Mucosa of gallbladder (tissue), 1 donor: Measurements from ENCODE around the gene CMIP. TPM values are rescaled to one million over a fixed set of nuclear protein-coding genes. Genes with fewer than 3 reads are reported as not detected.

Experiments used
- DNase-seq: peaks from one replicate; pipeline ENCODE4 v3.0.0-alpha.2; 2020; ENCODE audit warnings: low spot score
- total RNA-seq: library from RNA; stranded (reverse); gene quantifications from one replicate; pipeline ENCODE4 v1.2.1, GENCODE V29; 2021
- donor health status: DM: no; HTN: no; CAD: no.

The CMIP gene
- total RNA-seq, 1 donor from 2014 or later = 95.5 TPM

DNA sequence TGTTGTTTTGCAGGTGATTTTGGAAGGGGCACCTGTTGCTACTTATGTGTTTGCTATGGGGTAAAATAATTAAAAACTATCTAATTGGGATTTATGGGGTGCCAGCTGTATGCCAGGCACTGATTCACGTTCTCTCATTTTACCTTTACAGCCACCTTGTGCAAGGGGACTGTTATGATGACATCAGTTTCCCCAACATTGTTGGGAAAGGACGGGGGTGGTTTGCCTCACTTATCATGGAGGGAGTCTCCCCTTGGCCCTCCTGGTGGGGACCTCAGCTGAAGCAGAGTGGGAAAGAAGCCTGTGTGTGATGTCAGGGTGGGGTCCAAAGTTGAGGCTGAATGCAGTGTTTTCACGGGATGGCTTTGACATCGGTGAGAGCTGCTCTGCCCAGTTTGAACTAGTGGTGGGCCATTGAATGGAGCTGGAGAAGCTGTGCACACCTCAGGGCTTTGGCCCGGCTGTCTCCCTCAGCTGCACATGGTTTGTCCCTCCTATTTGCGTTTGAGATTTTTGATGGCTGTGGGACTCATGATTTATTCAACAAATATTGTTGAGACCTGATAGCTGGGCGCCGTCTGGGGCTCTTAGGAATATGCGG lies 36.1 kb downstream of the CMIP start:
- DNase-seq = no peak

DNA sequence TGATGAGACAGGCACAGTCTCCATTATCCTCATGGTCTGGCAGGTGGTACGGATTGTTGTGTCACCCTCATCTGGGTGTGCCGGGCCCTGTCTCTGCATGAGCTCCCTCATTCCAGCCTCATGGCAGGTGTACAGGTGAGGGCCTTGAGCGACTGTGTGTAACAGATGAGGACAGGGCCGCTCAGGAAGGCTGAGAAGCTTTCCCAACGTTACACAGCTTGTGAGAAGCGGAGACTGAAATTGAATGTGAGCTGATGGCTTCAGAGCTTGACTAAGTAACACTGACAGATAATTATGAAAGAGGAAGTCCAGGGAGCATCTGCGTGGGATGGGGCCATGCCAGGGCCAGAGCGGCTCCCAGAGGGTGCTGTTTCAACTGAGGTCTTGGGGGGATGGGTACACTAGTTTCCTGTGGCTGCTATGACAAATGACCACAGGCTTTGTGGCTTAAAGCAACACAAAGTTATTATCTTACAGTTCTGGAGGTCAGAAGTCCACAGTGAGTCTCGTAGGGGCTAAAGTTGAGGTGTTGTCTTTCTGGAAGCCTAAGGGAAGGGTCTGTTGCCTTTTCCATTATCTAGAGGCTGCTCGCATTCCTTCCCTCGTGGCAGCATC lies 36.7 kb downstream of the CMIP start:
- peak; percentile 68 for DNase-seq

DNA sequence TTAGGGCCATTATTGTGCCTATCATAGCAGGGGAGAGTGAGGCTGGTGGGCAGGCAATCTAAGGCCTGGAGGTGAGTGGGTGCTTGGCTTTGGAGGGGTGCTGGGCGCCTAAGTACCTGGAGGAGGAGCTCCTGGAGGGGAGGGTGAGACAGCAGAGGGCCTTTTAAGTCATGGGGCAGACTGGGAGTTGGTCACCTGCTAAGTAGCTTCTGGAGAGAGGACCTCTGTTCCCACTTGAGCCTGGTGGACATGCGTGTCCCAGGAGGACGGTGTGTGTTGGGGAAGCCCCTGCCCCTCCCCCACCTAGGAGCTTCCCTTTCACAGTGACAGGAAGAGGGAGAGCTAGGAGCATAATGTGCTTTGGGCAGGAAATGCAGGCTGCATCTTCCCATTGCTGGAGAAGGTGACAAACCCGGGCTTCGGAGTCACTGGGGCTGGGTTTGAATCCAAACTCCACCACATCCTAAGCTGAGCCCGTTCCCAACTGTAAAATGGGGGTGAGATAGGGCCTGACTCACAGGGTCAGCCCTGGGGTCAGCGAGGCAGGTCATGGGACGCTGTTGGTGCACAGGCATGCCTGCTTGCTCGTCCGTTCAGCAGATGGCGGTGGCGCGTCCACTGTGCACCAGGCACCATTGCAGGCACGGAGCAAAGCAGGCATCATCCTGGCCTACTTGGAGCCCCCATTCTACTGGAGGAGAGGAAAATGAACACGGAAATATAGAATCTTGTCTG lies 37.9 kb downstream of the CMIP start:
- no peak for DNase-seq

DNA sequence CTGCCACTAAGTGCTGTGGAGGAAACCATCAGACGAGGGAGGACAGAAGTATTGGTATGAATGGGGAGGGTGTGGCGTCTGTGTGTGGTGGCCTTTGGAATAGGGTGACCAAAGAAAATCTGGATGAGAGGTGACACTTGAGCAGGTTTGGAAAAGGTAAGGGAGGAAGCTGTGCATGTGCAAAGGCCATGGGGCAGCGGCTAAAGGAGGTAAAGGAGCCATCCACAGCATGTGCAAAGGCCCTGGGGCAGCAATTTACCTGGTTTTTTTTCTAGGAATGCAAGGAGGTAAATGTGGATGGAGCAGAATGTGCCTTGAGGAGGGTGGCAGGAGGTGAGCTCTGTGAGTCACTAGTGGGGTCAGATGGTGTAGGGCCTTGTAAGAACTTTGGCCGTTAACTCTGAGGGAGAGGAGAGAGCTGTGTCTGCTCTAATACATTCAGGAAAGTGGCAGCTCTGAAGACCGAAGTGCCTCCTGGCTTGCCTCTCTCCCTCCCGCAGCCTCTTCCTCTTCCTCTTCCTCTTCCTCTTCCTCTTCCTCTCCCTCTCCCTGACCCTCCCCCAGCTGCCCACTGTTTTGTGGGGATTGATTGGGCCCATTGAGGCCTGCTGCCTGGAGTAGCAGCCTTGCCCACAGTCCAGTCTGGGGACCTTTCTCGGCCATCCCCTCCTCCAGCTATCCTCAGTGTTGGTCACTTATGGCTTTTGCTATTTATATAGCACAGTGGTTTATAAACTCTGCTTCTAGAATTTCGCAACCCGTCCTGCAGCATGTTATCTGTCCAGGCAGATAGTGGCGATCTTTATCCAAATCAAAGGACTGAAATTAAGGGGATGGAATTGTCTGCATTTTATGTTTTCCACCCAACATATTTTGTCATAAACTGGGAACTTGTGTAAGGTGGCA lies 38.7 kb downstream of the CMIP start:
- DNase-seq = no peak

DNA sequence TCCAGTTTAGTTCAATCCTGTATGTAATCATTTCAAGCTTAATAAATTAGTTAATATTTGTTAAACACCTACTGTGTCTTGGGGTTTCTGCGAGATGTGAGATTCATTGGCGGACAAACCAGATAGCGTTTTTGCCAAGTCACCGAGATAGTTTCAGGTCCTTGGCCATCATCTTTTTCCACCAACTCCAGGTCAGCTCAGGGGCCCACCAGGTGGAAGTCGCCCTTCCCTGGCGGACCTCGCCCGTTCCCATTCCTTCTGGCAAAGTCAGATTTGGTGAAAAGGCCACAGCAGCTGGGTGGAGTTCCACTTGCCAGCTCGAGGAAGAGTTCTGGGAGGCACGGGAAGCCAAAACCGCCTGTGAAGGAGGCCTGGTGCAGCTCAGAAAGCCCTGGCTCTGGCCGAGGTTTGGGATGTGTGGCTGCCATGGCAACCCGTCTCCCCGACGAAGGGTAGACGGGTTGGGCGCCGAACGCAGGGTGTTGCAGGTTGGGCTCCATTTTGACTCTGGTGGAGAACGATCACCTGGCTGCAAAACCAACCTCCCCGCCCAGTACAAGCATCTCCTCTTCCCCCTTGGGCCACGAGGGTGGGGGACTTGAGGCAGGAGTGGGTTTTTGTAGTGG lies 39.5 kb downstream of the CMIP start:
- no peak for DNase-seq

DNA sequence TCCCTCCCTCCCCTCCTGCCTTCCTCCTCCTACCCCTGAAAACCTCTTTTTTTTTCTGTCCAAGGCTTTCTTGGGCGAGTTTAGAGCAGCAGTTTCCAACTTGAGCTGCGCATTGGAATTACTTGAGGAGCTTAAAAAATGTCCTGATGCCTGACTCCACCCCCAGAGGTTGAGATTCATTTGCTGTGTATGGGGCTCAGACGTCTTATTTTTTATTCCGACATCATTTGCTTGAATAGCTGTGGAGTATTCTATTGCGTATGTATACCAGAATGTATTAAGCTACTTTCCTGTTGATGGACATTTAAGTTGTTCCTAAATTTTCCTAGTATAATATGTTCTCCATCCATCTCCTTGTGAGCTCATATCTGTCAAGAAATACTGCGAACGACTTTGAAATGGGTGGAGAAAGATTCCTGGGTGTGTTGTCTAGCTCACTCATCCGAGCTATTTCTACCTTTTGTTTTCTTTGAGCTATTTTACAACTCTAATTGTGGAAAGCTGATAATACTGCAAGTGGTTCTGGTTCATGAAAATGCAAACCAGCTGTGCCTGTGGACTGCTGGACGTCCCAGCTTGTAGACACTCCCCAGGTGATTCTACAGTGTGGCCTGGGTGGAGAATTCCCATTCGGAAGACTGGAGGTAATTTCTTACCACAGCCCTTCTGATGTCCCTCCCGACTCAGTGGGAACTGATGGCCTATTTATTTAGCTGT lies 40.5 kb downstream of the CMIP start:
- no peak for DNase-seq

DNA sequence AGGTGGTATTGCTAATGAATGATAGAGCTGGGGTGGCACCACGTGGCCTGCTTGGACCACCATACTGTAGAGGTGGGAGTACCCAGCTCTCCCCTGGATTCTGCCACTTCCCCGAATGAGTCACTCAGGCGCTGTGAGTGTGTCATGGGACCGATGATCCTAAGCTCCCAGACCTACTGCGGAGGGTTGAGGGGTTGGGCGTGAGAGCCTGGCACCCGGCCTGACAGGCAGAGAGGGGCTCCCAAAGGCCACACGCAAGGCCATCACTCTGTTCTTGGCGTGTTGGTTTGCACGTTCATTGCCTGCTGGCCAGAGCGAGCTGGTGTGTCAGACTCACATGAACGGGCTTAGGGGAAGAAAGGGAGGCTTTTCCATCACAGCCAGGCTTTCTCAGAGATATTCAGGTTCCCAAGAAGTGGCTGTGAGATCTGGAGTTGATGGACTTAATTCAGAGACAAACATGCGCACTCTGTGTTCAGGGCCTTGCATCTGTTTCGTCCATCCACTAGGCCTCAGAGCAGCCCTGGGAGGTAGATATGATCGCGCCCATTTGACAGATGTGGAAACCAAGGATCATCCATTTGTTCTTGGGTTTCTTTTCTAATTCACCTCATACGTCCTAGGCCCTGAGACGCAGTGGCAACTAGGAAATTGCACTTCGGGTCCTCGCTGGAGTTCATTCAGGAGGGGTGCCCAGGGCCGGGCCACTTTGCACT lies 41.4 kb downstream of the CMIP start:
- no peak for DNase-seq

DNA sequence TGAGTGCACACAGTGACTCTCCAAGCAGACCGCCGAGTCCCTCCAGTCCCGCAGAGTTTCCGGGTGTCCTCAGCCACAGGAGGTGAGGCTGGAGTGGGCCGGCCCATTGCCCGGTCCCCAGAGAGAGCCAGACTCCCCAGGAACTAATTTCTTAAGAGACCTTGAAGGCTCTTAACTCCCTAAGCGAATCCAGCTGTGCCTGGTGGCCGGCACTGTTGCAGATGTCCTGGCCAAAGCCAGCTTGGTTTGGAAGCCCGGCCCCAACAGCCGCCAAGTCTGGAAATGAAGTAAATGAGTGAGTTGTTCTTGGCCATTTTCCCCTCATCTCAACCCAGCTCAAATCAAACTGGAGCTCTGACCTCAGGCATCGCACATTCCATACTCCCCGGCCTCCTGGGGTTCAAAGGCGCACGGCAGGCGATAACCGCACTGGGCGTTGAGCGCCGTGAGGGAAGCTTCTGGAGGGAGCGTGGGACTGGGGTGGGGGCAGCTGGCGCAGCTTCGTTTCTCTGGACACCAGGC lies 42.0 kb downstream of the CMIP start:
- no peak for DNase-seq

DNA sequence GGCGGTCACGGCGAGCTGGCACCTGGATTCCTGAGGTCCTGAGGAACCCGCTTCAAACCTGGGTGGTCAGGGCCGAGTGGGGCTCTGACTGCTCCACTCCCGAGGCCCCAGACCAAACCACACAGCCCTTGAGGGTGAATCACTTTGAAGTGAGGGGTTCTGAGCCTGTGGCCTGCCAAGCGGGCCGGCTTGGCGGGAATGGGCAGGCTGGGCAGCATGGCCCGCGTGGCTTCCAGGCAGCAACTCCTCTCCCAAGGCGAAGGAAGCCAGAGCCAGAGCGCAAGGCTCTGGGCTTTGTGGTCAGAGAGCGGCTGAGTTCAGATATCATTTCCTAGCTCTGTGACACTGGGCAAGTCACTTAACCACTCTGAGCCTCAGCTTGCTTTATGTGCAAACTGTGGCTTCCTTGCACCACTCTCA lies 42.7 kb downstream of the CMIP start:
- no peak for DNase-seq

DNA sequence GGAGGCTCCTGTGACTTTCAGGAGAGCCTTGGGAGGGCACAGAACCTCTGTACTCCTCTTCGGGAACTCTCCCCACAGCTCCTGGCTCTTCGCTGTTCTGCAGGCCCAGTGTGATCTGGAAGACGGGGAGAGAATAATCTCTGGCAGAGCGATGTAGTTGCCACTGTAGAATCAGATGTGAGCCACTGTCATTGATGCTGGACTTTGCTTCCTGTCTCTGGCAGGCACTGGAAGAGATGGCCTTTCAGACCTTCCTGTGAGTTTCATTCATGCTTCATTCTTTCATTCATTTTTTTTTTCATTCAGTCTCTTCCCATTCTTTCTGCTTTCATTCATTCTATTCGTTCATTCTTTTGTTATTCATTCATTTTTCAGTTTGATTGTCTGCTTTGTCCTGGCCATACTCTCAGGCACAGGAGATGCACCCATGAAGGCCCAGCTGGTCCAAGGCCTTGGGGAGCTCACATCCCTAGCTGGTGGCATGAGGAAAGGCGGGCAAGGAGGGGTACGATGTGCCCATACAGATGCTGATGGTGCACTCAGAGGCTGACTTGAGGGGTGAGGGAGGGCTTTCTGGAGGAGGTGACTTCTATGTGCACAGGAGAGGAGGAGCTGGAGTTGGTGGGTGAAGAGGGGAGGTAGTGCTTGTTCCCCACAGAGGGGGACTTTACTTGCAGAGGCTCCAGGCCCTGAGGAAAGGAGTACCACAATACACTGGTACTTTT lies 44.2 kb downstream of the CMIP start:
- DNase-seq = no peak

DNA sequence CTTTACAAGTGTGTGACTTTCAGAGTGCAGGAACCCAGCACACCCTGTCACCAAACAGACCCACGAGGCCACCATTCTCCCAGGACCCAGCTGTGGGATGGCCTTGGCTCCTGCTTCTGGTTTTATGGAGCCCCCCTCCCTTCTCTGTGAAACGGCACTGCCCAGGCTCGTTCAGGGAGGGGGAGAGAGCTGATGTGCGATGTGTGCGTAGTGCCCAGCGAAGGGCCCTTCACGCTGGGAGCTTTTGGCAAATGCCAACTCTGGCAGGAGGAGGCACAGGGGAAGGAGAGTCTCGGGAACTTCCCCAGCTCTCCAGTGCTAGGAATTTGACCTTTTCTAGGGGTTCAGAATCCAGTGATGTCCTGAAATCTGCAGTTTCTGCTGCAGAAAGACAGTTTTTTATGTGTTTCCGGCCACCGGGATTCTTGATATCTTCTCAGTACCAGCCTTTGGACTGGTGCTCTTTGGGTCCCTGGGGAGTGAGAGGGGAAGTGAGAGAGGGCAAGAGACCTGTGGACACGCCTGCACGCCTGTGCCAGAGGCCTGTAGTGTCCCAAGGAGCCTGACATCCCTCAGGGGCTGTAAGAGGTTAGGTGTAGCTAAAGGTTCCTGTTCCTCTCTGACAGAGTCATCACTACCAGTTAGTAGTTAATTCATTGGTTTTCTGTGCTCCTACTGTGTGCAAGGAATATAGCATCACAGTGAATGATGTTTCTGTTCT lies 45.1 kb downstream of the CMIP start:
- DNase-seq = no peak

DNA sequence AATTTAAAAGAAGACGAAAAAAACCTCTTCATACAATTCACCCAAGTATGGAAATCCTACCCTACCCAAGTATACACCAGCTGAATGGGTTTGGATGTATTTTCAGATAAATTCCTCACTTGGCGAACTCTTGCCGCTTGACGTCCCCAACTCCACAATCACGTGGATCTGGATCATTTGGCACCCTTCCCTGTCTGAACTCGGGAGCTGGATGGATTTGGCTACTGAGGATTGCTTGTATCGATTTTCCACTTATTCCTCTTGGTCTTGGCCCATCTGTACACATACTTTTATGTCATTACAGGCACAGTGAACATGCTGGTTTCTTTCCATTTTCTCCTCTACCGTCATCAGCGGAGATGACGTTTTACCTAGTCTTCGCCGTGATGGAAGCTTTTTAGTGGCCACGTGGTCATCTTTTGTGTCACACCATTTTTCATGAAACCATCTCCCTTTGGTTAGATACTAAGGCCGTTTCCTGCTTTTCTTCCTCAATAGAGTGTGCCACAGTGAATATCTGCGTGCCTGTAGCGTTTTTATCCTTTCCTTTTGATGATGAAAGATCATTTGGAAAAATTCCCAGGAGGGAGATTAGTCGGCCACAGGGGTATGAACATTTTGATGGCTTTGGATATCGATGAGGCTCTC lies 47.1 kb downstream of the CMIP start:
- no peak for DNase-seq

DNA sequence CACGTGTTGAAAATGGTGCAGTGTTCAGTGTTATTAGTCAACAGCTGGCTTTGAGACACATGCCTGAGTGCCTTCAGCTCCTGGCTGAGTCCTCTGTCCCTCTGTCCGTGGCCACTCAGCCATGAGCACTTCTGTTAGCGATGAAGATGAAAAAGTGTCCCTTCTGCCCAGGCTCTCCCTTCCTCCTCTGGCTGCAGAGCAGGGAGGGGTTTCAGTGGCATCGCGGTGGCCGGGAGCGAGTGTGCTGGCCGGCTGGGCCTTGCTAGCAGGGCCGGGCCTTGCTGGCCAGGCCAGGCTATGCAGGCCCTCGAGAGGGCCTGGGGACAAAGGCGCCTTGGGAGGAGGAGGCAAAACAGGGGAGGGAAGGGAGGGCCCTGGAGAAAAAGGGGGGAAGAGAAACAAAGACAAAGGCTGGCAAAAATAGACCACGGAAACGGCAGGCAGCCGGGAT lies 47.7 kb downstream of the CMIP start:
- DNase-seq = no peak

DNA sequence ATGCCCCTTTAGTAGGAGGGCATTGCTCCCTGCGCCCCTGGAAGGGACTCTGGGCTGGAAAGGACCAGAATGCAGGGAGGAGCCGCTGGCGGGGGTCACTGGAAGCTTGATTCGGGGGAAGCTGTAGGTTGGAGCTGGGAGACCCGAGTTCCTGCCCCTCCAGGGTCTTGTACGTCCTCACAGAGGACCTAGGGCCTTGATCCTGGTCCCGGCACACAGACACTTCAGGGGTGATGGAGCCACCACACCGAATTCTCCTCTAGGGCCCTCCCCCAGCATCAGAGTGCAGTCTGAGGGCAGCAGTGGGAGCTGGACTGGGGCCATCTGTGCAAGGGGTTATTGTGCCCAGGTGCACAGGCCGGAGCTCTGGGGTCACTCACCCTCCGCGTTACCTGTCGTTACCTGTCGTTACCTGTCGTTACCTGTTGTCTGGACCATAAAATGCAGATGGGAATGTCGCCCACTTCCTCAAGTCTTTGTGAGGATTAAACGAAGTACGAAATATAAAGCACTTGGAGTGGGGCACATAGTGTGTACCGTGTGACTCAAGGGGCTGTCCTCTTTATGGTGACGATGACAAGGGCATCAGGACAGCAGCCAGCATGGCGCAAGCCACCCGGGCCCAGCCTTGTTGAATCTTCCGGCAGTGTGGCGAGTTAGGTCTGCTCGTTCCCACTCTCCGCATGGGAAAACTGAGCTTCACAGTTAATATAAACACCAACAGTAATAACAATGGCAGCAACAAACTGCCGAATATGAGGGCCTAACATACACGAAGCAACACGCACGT lies 48.6 kb downstream of the CMIP start:
- no peak for DNase-seq

DNA sequence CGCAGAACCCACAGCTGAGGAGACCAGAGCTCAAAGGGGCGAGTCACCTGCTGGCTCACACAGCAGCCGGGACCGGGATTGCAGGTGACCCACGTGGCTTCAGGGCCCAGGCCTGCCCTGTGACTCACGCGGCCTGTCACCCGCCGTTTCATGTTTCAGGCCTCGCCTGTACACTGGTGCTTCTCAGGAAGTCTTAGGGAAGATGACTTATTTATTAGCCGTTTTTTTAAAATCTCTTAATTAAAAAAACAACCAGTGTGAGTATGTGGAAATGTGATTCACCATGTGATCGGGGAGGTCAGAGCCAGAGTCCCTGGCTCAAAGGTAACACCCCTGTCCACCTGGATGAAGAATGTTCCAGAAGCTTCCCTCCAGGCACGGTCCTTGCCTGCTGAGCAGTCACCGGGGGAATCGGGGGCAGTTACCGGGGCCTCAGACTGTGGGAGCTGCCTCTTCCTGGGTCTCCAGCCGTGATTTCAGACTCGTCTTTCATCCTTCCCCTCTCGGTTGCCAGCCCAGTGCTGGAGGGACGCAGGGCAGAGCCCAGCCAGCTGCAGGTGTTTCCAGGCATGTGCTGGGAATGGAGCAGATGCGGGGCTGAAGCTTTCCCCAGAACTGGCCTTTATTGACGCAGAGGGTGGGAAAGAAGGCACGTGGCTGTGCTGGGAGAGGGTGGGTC lies 49.3 kb downstream of the CMIP start:
- peak; percentile 79 for DNase-seq

DNA sequence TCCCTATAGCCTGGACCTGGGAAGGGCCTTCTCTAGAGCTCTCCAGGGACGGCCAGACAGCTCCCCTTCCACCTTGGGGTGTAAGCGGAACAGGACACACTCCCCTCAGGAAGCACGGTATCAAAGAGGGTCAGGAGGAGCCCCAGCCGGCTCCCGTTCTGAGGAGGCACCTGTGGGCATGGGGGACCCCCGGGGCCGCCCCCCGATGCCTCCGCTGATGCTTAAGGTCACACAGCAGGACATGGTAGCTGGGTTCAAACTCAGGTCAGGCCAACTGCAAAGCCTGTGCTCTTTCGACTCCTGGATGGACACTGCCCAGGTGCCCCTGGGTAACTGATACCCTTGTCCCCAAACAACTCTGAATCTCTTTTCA lies 49.8 kb downstream of the CMIP start:
- DNase-seq = no peak

DNA sequence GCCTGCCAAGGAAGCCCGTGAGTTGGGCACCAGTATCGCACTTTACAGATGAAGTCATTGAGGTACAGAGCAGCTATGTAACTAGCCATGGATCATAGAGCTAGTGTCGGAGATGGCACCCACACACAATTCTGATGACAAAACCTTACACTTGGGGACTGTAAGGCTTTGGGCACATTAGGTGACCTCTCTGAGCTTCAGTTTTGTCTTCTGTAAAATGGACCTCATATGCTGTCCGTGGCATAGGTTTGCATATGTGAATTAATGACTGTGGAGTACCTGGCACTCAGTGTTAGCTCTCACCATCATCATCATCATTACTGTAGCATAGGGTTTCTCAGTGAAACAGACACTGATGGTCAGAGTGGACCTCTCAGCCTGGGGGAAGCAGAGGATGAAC lies 50.3 kb downstream of the CMIP start:
- no peak for DNase-seq
